Measurements from ENCODE around the gene AGRN.

Gene AGRN

GRCh38 chr1:1022302-1023009 lies 2.5 kb downstream of the AGRN start:
- DNase-seq (ENCODE audit: extremely low spot score) = no peak
- CTCF ChIA-PET = interaction anchor here (0.6 kb wide), 1 partner anchor 42 kb away, joined by 4 read pairs; no protein-coding TSS in a partner anchor
- POLR2A ChIA-PET = interaction anchor here (0.9 kb wide), 1 partner anchor 16 kb away, joined by 3 read pairs; no protein-coding TSS in a partner anchor
- TF ChIP-seq FOXK2 (IDR thresholded peaks at IDR 0.05) (no peak), CTBP1 (IDR thresholded peaks at IDR 0.05; ENCODE audit: borderline replicate concordance) (no peak), NFRKB (IDR thresholded peaks at IDR 0.05) (no peak), SP1 (IDR thresholded peaks at IDR 0.05) (no peak), FOXM1 (IDR thresholded peaks at IDR 0.05; ENCODE audit: borderline replicate concordance) (no peak), HDGF (IDR thresholded peaks at IDR 0.05; ENCODE audit: borderline replicate concordance) (no peak), SUZ12 (IDR thresholded peaks at IDR 0.05) (no peak), ZNF384 (IDR thresholded peaks at IDR 0.05) (no peak), ARNT (IDR thresholded peaks at IDR 0.05) (no peak), TARDBP (IDR thresholded peaks at IDR 0.05) (no peak), L3MBTL2 (conservative IDR thresholded peaks at IDR 0.05) (no peak), ELF4 (IDR thresholded peaks at IDR 0.05) (no peak), FOXA1 (IDR thresholded peaks at IDR 0.05) (no peak), LEF1 (IDR thresholded peaks at IDR 0.05; ENCODE audit: borderline replicate concordance) (no peak), BHLHE40 (IDR thresholded peaks at IDR 0.05; ENCODE audit: borderline replicate concordance) (no peak)

GRCh38 chr1:1023700-1024099 lies 3.8 kb downstream of the AGRN start:
- CTCF ChIA-PET = no interaction called here
- POLR2A ChIA-PET = interaction anchor here (0.7 to 1.2 kb wide), 2 partner anchors 36 to 250 kb away, joined by 3 read pairs; partner anchors contain the start of gene UBE2J2
- no peak for DNase-seq (ENCODE audit: extremely low spot score)
- TF ChIP-seq LEF1 (IDR thresholded peaks at IDR 0.05; ENCODE audit: borderline replicate concordance) (no peak), ZNF384 (IDR thresholded peaks at IDR 0.05) (no peak), BHLHE40 (IDR thresholded peaks at IDR 0.05; ENCODE audit: borderline replicate concordance) (no peak), HDGF (IDR thresholded peaks at IDR 0.05; ENCODE audit: borderline replicate concordance) (no peak), SP1 (IDR thresholded peaks at IDR 0.05) (no peak), ARNT (IDR thresholded peaks at IDR 0.05) (no peak), CTBP1 (IDR thresholded peaks at IDR 0.05; ENCODE audit: borderline replicate concordance) (no peak), L3MBTL2 (conservative IDR thresholded peaks at IDR 0.05) (no peak), NFRKB (IDR thresholded peaks at IDR 0.05) (no peak), FOXK2 (IDR thresholded peaks at IDR 0.05) (no peak)

- no peak for DNase-seq (ENCODE audit: extremely low spot score)
- TF ChIP-seq L3MBTL2 (conservative IDR thresholded peaks at IDR 0.05) (no peak), FOXA1 (IDR thresholded peaks at IDR 0.05) (no peak), LEF1 (IDR thresholded peaks at IDR 0.05; ENCODE audit: borderline replicate concordance) (no peak), BHLHE40 (IDR thresholded peaks at IDR 0.05; ENCODE audit: borderline replicate concordance) (no peak), FOXM1 (IDR thresholded peaks at IDR 0.05; ENCODE audit: borderline replicate concordance) (no peak), SP1 (IDR thresholded peaks at IDR 0.05) (no peak), ELF4 (IDR thresholded peaks at IDR 0.05) (no peak), FOXK2 (IDR thresholded peaks at IDR 0.05) (no peak), NFRKB (IDR thresholded peaks at IDR 0.05) (no peak), HDGF (IDR thresholded peaks at IDR 0.05; ENCODE audit: borderline replicate concordance) (no peak), ARNT (IDR thresholded peaks at IDR 0.05) (no peak), TARDBP (IDR thresholded peaks at IDR 0.05) (no peak), SUZ12 (IDR thresholded peaks at IDR 0.05) (no peak), CTBP1 (IDR thresholded peaks at IDR 0.05; ENCODE audit: borderline replicate concordance) (no peak), ZNF384 (IDR thresholded peaks at IDR 0.05) (no peak), PKNOX1 (IDR thresholded peaks at IDR 0.05) (no peak)
- ChIA-PET POLR2A (interaction anchor here (0.7 to 1.2 kb wide), 2 partner anchors 35 to 249 kb away, joined by 3 read pairs; partner anchors contain the start of gene UBE2J2), CTCF (no interaction called here)
Measured at GRCh38 chr1:1024149-1024770, 4.3 kb downstream of the AGRN start.

DNA sequence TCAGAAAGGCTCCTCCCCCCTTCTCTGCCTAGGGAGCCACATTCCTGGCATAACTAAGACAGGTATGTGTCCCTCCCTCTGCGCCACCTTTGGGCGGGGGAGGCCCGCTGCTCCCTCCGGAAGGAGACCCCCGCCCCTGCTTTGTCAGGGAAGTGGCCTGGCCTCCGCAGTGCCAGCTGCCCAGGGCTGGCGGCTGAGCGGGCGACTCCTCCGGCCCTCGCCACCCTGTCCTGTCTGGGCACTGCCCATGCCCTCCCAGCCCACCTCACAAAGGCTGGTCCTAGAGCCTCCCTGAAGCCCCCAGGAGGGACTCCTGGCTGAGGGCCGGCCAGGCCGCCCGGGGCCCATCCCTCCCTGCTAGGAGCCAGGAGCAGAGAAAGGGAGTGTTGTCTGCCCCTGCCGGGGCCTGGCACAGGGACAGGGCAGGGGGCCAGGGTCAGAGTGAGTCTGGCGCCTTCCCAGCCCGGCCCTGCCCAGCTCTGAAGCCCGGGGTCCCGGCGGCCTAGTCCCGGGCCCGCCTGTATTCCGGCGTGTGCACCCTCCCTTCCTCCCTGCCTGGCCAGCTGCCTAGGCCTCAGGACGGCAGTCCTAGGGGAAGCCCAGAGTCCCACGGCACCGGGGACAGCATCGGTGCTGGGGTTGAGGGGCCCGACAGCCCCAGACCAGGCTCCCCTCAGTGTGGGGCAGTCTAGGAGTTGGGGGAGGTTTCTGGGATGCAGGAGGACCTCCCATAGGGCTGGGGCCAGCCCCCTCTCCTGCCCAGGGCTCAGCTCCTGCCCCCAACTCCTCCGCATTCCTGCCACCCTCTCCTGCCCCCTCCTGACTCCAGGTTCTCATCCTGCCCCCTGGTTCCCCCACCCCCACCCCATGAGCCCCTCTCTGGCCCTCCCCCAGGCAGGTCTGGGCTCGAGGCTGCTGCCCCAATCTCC lies 5.1 kb downstream of the AGRN start:
- no peak for DNase-seq (ENCODE audit: extremely low spot score)
- POLR2A ChIA-PET = interaction anchor here (1.2 kb wide), 1 partner anchor 35 kb away, joined by 3 read pairs; no protein-coding TSS in a partner anchor
- TF ChIP-seq LEF1 (IDR thresholded peaks at IDR 0.05; ENCODE audit: borderline replicate concordance) (no peak), NFRKB (IDR thresholded peaks at IDR 0.05) (no peak), ELF4 (IDR thresholded peaks at IDR 0.05) (no peak), SUZ12 (IDR thresholded peaks at IDR 0.05) (no peak), FOXK2 (IDR thresholded peaks at IDR 0.05) (no peak), SP1 (IDR thresholded peaks at IDR 0.05) (no peak), ZNF384 (IDR thresholded peaks at IDR 0.05) (no peak), HDGF (IDR thresholded peaks at IDR 0.05; ENCODE audit: borderline replicate concordance) (no peak), ARNT (IDR thresholded peaks at IDR 0.05) (no peak), FOXA1 (IDR thresholded peaks at IDR 0.05) (no peak), CTBP1 (IDR thresholded peaks at IDR 0.05; ENCODE audit: borderline replicate concordance) (no peak), PKNOX1 (IDR thresholded peaks at IDR 0.05) (no peak), TARDBP (IDR thresholded peaks at IDR 0.05) (no peak), BHLHE40 (IDR thresholded peaks at IDR 0.05; ENCODE audit: borderline replicate concordance) (no peak), FOXM1 (IDR thresholded peaks at IDR 0.05; ENCODE audit: borderline replicate concordance) (no peak)
- CTCF ChIA-PET = no interaction called here

DNA sequence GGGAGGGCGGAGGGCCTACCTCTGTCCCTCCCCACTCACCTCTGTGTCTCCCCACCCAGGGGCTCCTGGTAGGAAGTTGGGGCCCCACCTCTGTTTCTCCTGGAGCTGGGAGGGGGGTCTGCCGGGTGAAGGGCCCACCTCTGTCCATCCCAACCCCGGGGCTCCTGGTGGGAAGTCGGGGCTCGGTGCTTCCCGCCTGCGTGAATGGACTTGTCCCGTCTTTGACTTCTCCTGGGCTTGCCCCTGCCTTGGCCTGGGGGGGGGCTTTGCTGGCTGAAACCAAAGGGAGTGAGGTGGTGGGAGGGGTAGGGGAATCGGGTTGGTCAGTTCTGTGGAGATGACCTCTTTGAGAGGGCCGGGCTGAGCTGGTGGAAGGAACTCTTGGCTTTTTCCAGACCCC lies 5.8 kb downstream of the AGRN start:
- POLR2A ChIA-PET = no interaction called here

More for the DNA sequence above, 5.8 kb downstream of the AGRN start:
- TF ChIP-seq FOXM1 (IDR thresholded peaks at IDR 0.05; ENCODE audit: borderline replicate concordance) (no peak), SP1 (IDR thresholded peaks at IDR 0.05) (no peak), CTBP1 (IDR thresholded peaks at IDR 0.05; ENCODE audit: borderline replicate concordance) (no peak), TARDBP (IDR thresholded peaks at IDR 0.05) (no peak), HDGF (IDR thresholded peaks at IDR 0.05; ENCODE audit: borderline replicate concordance) (no peak), FOXA1 (IDR thresholded peaks at IDR 0.05) (no peak)
- no peak for DNase-seq (ENCODE audit: extremely low spot score)
- CTCF ChIA-PET = no interaction called here
